Ovary (tissue), 9 donors: ENCODE results near the gene ENTPD1. TPM values are rescaled to one million over a fixed set of nuclear protein-coding genes. Genes with fewer than 3 reads are reported as not detected.

ENCODE experiments used
- DNase-seq, 5 donors: peaks; one replicate each; pipeline ENCODE4 v3.0.0-alpha.2; 2019 to 2020
- H3K27ac ChIP-seq, 2 donors: fragments of 200-600 bp; one replicate each; pipeline versions ENCODE4 v1.5.1 to v1.8.0; 2019 to 2022
- H3K27me3 ChIP-seq: fragments of 200-600 bp; one replicate; pipeline ENCODE4 v1.8.0; 2022
- H3K36me3 ChIP-seq: fragments of 200-600 bp; sonication (generic); one replicate; pipeline ENCODE4 v1.5.1; 2019
- H3K4me1 ChIP-seq: one replicate; pipeline ENCODE4 v1.8.1; 2013; ENCODE audit warnings: mild to moderate bottlenecking, moderate library complexity; ENCODE audit not compliant: insufficient read depth
- H3K4me3 ChIP-seq: fragments of 200-600 bp; sonication (generic); one replicate; pipeline ENCODE4 v1.5.1; 2017
- H3K9me3 ChIP-seq, 2 donors: fragments of 200-600 bp in 1 of 2; sonication (generic) in 1 of 2; one replicate each; pipeline versions ENCODE4 v1.5.1 to v1.8.1; 2013 to 2019; ENCODE audit warnings: mild to moderate bottlenecking in 1 of 2, moderate library complexity in 1 of 2
- CTCF ChIP-seq, 3 donors: fragments of 450-650 bp in 2 of 3; fragments of 200-600 bp in 1 of 3; IDR thresholded peaks; one replicate each; pipeline versions ENCODE4 v1.5.1 to v1.8.0; 2016 to 2022; ENCODE audit warnings: antibody characterized with exemption in 3 of 3, mild to moderate bottlenecking in 1 of 3
- EP300 ChIP-seq: sonication (generic); formaldehyde crosslinking; IDR thresholded peaks from one replicate; pipeline ENCODE4 v1.6.1; 2017; ENCODE audit warnings: antibody characterized with exemption
- POLR2A ChIP-seq: fragments of 450-650 bp; IDR thresholded peaks from one replicate; pipeline ENCODE4 v1.6.1; 2017; ENCODE audit warnings: antibody characterized with exemption, mild to moderate bottlenecking, moderate library complexity
- WGBS, 3 donors: extraction: QIAGEN DNeasy Blood & Tissue Kit in 1 of 3; methylation state at CpG; one replicate each; pipeline versions ENCODE4 v1.1.5 to v1.1.7; 2013 to 2017; 5-methylcytosine and 5-hydroxymethylcytosine counted together
- intact Hi-C, 4 donors: fragments of 100-400 bp; cut with DNase I; formaldehyde crosslinking; loops; one replicate each; pipeline versions ENCODE4 v1.11.0 to v1.15.1; 2022 to 2023
- polyA plus RNA-seq, 2 donors: library from polyadenylated mRNA; stranded (reverse); fragments of 200-250 nt in 1 of 2; fragments of 350-450 nt in 1 of 2; fragmentation: Illumina TruSeq in 1 of 2; extraction: RNeasy Lipid Tissue Mini Kit (QIAGEN cat#74804) in 1 of 2; gene quantifications; one replicate each; pipeline ENCODE4 v1.2.3, GENCODE V29; 2013 to 2014
- total RNA-seq, 7 donors: library from RNA; depleted of rRNA in 2 of 7; stranded (reverse); fragments of >200 nt in 2 of 7; fragmentation: NEBNext Ultra II Directional in 3 of 7; extraction: Animal tissue kit (Norgen Biotek cat#: 25700) in 3 of 7; gene quantifications; one replicate each; pipeline versions ENCODE4 v1.1.0 to v1.2.4, GENCODE V29; 2016 to 2023
- donor health status: DM: no; HTN: no; CAD: no; lungs with moderate emphysema.
- donor health status: DM: no; HTN: no; CAD: no.
- donor health status: Bipolar disorder and iron deficiency.
- donor health status: DM: yes; HTN: yes; CAD: no.
- donor health status: DM: no; HTN: no; CAD: no.
- donor health status: DM: yes; HTN: yes; CAD: no.

The ENTPD1 gene
- total and polyA plus RNA-seq, 9 donors, result 3.0 to 51.5 (median 8.1) TPM

GRCh38 chr10:95837356-95837776, 81.4 kb downstream of the ENTPD1 start:
- Histone ChIP-seq H3K27me3 (no peaks in the 10 kb centered on the region), H3K9me3 (no peaks in the 10 kb centered on the region), H3K4me1 (no peaks in the 10 kb centered on the region), H3K4me3 (no peak overlapping the region), H3K36me3 (no peaks in the 10 kb centered on the region), H3K27ac (no peak overlapping the region)
- intact Hi-C loops, result no loop called here
- no peak for TF ChIP-seq CTCF (IDR thresholded peaks at IDR 0.05)
- no peak for TF ChIP-seq EP300
- no peak for TF ChIP-seq POLR2A
- WGBS, 3 donors, result 55 to 72% (median 65%) methylated on average over 1 of the region's 1 CpG
- DNase-seq, result no peak

- no peak for DNase-seq
- Histone ChIP-seq H3K27ac (no peak overlapping the region), H3K4me1 (no peaks in the 10 kb centered on the region), H3K4me3 (no peak overlapping the region), H3K9me3 (no peaks in the 10 kb centered on the region), H3K36me3 (no peaks in the 10 kb centered on the region), H3K27me3 (no peaks in the 10 kb centered on the region)
- TF ChIP-seq POLR2A (no peak), EP300 (no peak), CTCF (IDR thresholded peaks at IDR 0.05) (no peak)
- WGBS, 3 donors, result 85 to 95% (median 89%) methylated on average over 3 of the region's 3 CpGs
- intact Hi-C loops, result no loop called here
Measured at GRCh38 chr10:95837783-95838182, 81.8 kb downstream of the ENTPD1 start.

- H3K4me3 ChIP-seq, result no peak overlapping the region
- WGBS, 3 donors, result 50 to 67% (median 56%) methylated on average over 2 of the region's 2 CpGs
- no peaks in the 10 kb centered on the region for H3K27me3 ChIP-seq
- H3K36me3 ChIP-seq, result no peaks in the 10 kb centered on the region
- TF ChIP-seq CTCF (IDR thresholded peaks at IDR 0.05) (no peak), EP300 (no peak), POLR2A (no peak)
- H3K27ac ChIP-seq, result no peak overlapping the region
- no peaks in the 10 kb centered on the region for H3K4me1 ChIP-seq
- no peak for DNase-seq
- intact Hi-C loops, result loop anchor here in 1 of 4 donors (10.0 kb wide), 1 partner anchor 85 kb away; the partner anchor contains the start of gene ENTPD1
- no peaks in the 10 kb centered on the region for H3K9me3 ChIP-seq
Measured at GRCh38 chr10:95840121-95840520, 84.2 kb downstream of the ENTPD1 start.

GRCh38 chr10:95840681-95841080, 84.7 kb downstream of the ENTPD1 start:
- no peaks in the 10 kb centered on the region for H3K9me3 ChIP-seq
- no peak overlapping the region for H3K27ac ChIP-seq
- H3K36me3 ChIP-seq, result no peaks in the 10 kb centered on the region
- TF ChIP-seq POLR2A, result no peak
- TF ChIP-seq EP300, result no peak
- TF ChIP-seq CTCF (IDR thresholded peaks at IDR 0.05), result no peak
- no peaks in the 10 kb centered on the region for H3K4me1 ChIP-seq
- H3K4me3 ChIP-seq, result no peak overlapping the region
- no peak for DNase-seq
- intact Hi-C loops, result loop anchor here in 1 of 4 donors (10.0 kb wide), 1 partner anchor 86 kb away; the partner anchor contains the start of gene ENTPD1
- WGBS, 3 donors, result 39 to 65% (median 44%) methylated on average over 1 of the region's 1 CpG
- no peaks in the 10 kb centered on the region for H3K27me3 ChIP-seq
